Cardiac muscle cell (in vitro differentiated cells and primary cell): ENCODE measurements around the gene LELP1. TPM values are rescaled to one million over a fixed set of nuclear protein-coding genes. Genes with fewer than 3 reads are reported as not detected.
"Not testable (repeated sequence)": the region's sequence is repeated elsewhere in the genome, so short reads cannot be mapped to it uniquely, and the experiment has no call there.

Source experiments
- DNase-seq, 2 donors: peaks; one replicate each; pipeline versions ENCODE4 v3.0.0 to v3.0.0-alpha.2; 2010 to 2017; ENCODE audit warnings: low read depth in 1 of 2, low spot score in 1 of 2
- H3K27ac ChIP-seq: fragments of 200-600 bp; sonication (generic); 2 replicates; pipeline ENCODE4 v1.5.1; 2016
- H3K27me3 ChIP-seq: fragments of 200-600 bp; sonication (generic); 2 replicates; pipeline ENCODE4 v1.6.0; 2016; ENCODE audit warnings: control low read depth
- H3K36me3 ChIP-seq: fragments of 200-600 bp; sonication (generic); 2 replicates; pipeline ENCODE4 v1.5.1; 2016; ENCODE audit warnings: control low read depth
- H3K4me1 ChIP-seq: fragments of 200-600 bp; sonication (generic); 2 replicates; pipeline ENCODE4 v1.8.1; 2017; ENCODE audit warnings: low read depth, mild to moderate bottlenecking, mixed run types
- H3K4me3 ChIP-seq: fragments of 200-600 bp; sonication (generic); 2 replicates; pipeline ENCODE4 v1.5.1; 2016; ENCODE audit warnings: mild to moderate bottlenecking
- H3K9me3 ChIP-seq: fragments of 200-600 bp; sonication (generic); 2 replicates; pipeline ENCODE4 v1.5.1; 2017; ENCODE audit warnings: low read depth, mild to moderate bottlenecking, control low read depth
- polyA plus RNA-seq: library from polyadenylated mRNA; unstranded; fragments of >200 nt; fragmentation: Nextera tagmentation; extraction: Ambion mirVana; gene quantifications from 2 replicates; pipeline ENCODE4 v1.2.1, GENCODE V29; 2016
- total RNA-seq: library from RNA; depleted of rRNA; stranded (reverse); fragments of >200 nt; gene quantifications from 2 replicates; pipeline ENCODE4 v1.2.3, GENCODE V29; 2016
- TF ChIP-seq, protein P1 (sequence below): IDR thresholded peaks from 2 replicates; pipeline ENCODE4 v1.5.1; 2012; ENCODE audit warnings: low read depth, mild to moderate bottlenecking, low read length

LELP1 gene
- not detected in 2 replicates for total RNA-seq
- polyA plus RNA-seq: not detected in 2 replicates

- H3K27me3 ChIP-seq: no peaks in the 10 kb centered on the region
- DNase-seq: no peak
- TF ChIP-seq, protein P1, sequence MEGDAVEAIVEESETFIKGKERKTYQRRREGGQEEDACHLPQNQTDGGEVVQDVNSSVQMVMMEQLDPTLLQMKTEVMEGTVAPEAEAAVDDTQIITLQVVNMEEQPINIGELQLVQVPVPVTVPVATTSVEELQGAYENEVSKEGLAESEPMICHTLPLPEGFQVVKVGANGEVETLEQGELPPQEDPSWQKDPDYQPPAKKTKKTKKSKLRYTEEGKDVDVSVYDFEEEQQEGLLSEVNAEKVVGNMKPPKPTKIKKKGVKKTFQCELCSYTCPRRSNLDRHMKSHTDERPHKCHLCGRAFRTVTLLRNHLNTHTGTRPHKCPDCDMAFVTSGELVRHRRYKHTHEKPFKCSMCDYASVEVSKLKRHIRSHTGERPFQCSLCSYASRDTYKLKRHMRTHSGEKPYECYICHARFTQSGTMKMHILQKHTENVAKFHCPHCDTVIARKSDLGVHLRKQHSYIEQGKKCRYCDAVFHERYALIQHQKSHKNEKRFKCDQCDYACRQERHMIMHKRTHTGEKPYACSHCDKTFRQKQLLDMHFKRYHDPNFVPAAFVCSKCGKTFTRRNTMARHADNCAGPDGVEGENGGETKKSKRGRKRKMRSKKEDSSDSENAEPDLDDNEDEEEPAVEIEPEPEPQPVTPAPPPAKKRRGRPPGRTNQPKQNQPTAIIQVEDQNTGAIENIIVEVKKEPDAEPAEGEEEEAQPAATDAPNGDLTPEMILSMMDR: no peak
- no peak within 1 kb of the TSS for H3K4me3 ChIP-seq
- H3K9me3 ChIP-seq: no peaks in the 10 kb centered on the region
- H3K4me1 ChIP-seq: no peaks in the 10 kb centered on the region
- no peaks in the 10 kb centered on the region for H3K36me3 ChIP-seq
- no peak within 1 kb of the TSS for H3K27ac ChIP-seq
Observed at GRCh38 chr1:153203130-153203529, at the start of gene LELP1. Gene LELP1 (plus strand): TSS chr1:153203430. CDS start chr1:153204708, 1,278 bp downstream.

GRCh38 chr1:153155541-153155940 is 47.7 kb upstream of the LELP1 start:
- Histone ChIP-seq H3K4me3 (no peak overlapping the region), H3K9me3 (no peaks in the 10 kb centered on the region), H3K4me1 (no peaks in the 10 kb centered on the region), H3K27ac (no peak overlapping the region), H3K27me3 (no peaks in the 10 kb centered on the region), H3K36me3 (no peaks in the 10 kb centered on the region)
- no peak for DNase-seq
- TF ChIP-seq, protein P1: no peak

- H3K4me3 ChIP-seq: no peak overlapping the region
- no peaks in the 10 kb centered on the region for H3K27me3 ChIP-seq
- no peaks in the 10 kb centered on the region for H3K36me3 ChIP-seq
- DNase-seq: no peak
- H3K4me1 ChIP-seq: no peaks in the 10 kb centered on the region
- no peaks in the 10 kb centered on the region for H3K9me3 ChIP-seq
- no peak overlapping the region for H3K27ac ChIP-seq
- TF ChIP-seq, protein P1: no peak
Observed at GRCh38 chr1:153168686-153169085, 34.5 kb upstream of the LELP1 start.

- Histone ChIP-seq H3K9me3 (no peaks in the 10 kb centered on the region), H3K27ac (no peak overlapping the region), H3K4me3 (no peak overlapping the region), H3K36me3 (no peaks in the 10 kb centered on the region), H3K4me1 (no peaks in the 10 kb centered on the region), H3K27me3 (no peaks in the 10 kb centered on the region)
- no peak for DNase-seq
- TF ChIP-seq, protein P1: no peak
Observed at GRCh38 chr1:153174624-153175023, 28.6 kb upstream of the LELP1 start.

DNA sequence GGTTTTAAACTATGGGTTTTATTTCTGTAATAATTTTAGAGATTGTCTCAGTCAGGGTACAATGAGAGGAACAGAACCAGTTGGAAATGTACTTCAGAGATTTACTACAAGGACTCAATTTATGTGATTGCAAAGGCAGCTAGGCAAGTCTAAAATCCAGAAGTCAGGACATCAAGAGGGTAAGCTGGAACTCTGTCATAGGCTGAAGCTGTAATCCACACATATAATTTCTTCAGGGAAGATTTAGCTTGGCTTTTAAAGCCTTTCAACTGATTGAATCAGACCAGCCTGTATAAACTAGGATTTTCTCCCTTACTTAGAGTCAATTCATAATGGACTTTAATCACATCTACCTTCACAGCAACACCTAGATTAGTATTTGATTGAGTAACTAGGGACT is 24.3 kb upstream of the LELP1 start:
- Histone ChIP-seq H3K4me3 (no peak overlapping the region), H3K27me3 (no peaks in the 10 kb centered on the region), H3K27ac (no peak overlapping the region), H3K36me3 (no peaks in the 10 kb centered on the region), H3K9me3 (no peaks in the 10 kb centered on the region), H3K4me1 (no peaks in the 10 kb centered on the region)
- TF ChIP-seq, protein P1: no peak
- no peak for DNase-seq

GRCh38 chr1:153180556-153180955 is 22.7 kb upstream of the LELP1 start:
- no peak overlapping the region for H3K27ac ChIP-seq
- H3K4me3 ChIP-seq: no peak overlapping the region
- no peaks in the 10 kb centered on the region for H3K9me3 ChIP-seq
- no peak for DNase-seq
- H3K27me3 ChIP-seq: no peaks in the 10 kb centered on the region
- no peaks in the 10 kb centered on the region for H3K4me1 ChIP-seq
- H3K36me3 ChIP-seq: no peaks in the 10 kb centered on the region
- TF ChIP-seq, protein P1: no peak

GRCh38 chr1:153188301-153188700 is 14.9 kb upstream of the LELP1 start:
- not testable (repeated sequence) for H3K9me3 ChIP-seq, H3K4me3 ChIP-seq, H3K27ac ChIP-seq, DNase-seq, H3K27me3 ChIP-seq, H3K36me3 ChIP-seq, H3K4me1 ChIP-seq
